ENCODE results near the gene CYP46A1.

DNA sequence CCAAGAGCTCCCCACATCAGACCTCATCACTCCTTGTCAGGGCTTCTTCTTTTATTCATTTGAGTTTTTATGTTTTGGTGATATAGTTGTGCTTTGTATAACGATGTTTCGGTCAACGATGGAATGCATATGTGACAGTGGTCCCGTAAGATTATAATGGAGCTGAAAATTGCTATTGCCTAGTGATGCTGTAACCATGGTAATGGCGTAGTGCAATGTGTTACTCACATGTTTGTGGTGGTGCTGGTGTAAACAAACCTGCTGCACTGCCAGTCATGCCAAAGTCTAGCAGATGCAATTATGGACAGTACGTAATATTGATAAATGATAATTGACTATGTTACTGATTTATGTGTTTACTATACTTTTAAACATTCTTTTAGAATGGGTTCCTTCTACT, 16.3 kb downstream of the CYP46A1 start:
- no peak for TF ChIP-seq POLR2A (IDR thresholded peaks at IDR 0.05; ENCODE audit: low read depth, low read length)
- TF ChIP-seq POLR2AphosphoS5 (IDR thresholded peaks at IDR 0.05; ENCODE audit: low read depth, low read length), result no peak
- no peak for TF ChIP-seq TAF1 (IDR thresholded peaks at IDR 0.05; ENCODE audit: low read depth, low read length)
